ENCODE results near the gene CLDN4.
A peak's percentile ranks its signal among the peaks of the same experiment; 100 is the strongest.

The CLDN4 gene

GRCh38 chr7:73860859-73861258 is 30.1 kb downstream of the CLDN4 start, which contains the start of gene TMEM270:
TSS of gene TMEM270 (plus strand) at chr7:73861159. CDS start at chr7:73861195, 36 bp downstream.
- no peak for DNase-seq (ENCODE audit: low read depth)
- H3K4me3 ChIP-seq (ENCODE audit: low read depth, low read length) = no peak within 1 kb of the TSS
- TF ChIP-seq, protein P1, sequence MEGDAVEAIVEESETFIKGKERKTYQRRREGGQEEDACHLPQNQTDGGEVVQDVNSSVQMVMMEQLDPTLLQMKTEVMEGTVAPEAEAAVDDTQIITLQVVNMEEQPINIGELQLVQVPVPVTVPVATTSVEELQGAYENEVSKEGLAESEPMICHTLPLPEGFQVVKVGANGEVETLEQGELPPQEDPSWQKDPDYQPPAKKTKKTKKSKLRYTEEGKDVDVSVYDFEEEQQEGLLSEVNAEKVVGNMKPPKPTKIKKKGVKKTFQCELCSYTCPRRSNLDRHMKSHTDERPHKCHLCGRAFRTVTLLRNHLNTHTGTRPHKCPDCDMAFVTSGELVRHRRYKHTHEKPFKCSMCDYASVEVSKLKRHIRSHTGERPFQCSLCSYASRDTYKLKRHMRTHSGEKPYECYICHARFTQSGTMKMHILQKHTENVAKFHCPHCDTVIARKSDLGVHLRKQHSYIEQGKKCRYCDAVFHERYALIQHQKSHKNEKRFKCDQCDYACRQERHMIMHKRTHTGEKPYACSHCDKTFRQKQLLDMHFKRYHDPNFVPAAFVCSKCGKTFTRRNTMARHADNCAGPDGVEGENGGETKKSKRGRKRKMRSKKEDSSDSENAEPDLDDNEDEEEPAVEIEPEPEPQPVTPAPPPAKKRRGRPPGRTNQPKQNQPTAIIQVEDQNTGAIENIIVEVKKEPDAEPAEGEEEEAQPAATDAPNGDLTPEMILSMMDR (conservative IDR thresholded peaks at IDR 0.05; ENCODE audit: low read depth, low read length) = no peak

DNA sequence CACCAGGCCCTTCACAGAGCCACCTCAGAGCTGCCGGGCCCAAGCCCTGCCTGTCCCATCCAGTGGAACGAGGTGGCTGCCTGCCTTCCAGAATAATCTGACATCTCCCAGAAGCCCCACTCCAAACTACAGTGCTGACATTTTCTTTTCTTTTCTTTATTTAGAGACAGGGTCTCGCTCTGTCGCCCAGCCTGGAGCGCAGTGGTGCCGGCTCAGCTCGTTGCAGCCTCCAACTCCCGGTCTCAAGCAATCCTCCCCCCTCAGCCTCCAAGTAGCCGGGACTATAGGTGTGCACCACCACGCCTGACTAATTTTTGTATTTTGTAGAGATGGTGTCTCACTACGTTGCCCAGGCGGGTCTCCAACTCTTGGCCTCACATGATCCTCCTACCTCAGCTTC is 30.5 kb downstream of the CLDN4 start:
- TF ChIP-seq, protein P1 (conservative IDR thresholded peaks at IDR 0.05; ENCODE audit: low read depth, low read length) = no peak
- no peak overlapping the region for H3K4me3 ChIP-seq (ENCODE audit: low read depth, low read length)
- no peak for DNase-seq (ENCODE audit: low read depth)

DNA sequence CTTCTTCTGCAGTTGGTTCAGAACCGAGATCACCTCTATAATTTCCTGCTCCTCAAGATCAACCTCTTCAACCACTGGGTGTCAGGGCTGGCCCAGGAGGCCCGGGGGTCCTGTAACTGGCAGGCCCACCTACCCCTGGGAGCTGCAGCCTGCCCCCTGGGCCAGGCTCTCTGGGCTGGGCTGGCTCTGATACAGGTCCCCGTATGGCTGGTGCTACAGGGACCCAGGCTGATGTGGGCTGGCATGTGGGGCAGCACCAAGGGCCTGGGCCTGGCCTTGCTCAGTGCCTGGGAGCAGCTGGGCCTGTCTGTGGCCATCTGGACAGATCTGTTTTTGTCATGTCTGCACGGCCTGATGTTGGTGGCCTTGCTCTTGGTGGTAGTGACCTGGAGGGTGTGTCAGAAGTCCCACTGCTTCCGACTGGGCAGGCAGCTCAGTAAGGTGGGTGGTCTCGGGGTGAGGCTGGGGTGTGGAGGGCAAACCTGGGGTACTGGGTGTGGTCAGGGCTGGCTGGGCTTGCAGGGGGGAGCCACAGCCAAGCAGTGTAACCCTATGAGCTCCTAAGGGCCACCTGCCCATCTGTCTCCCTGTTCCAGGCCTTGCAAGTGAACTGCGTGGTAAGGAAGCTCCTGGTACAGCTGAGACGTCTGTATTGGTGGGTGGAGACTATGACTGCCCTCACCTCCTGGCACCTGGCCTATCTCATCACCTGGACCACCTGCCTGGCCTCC is 34.4 kb downstream of the CLDN4 start:
- H3K4me3 ChIP-seq (ENCODE audit: low read depth, low read length) = no peak overlapping the region
- TF ChIP-seq, protein P1 (conservative IDR thresholded peaks at IDR 0.05; ENCODE audit: low read depth, low read length) = no peak
- DNase-seq (ENCODE audit: low read depth) = no peak

DNA sequence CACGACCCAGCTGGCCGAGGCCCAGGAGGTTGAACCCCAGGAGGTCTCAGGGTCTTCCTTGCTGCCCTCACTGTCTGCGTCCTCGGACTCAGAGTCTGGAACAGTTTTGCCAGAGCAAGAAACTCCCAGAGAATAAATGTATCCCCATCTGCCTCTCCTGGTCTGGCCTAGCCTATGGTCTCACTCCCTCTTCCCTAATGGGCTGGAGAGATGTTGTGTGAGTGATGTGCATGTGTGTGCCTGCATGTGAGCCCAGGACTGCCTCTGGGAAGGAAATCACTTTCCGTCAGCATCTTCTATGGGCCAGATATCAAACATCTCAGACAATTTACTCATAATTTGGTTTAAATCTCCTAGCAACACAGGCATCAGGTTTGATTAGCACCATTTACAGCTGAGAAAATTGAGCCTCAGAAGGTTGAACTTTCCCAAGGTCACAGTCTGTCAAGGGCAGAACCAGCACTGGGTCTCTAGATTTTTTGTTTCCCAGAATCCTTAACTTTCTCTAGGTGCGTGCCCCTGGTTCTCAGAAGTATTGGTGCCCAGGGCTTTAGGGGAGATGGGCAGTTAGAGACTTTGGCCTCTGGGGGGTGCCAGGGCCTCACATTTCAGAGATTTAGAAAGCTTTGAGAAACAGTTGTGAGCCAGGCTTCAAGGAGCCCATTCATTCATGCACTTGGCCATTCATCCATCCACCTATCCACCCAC is 35.1 kb downstream of the CLDN4 start:
- TF ChIP-seq, protein P1 (conservative IDR thresholded peaks at IDR 0.05; ENCODE audit: low read depth, low read length) = peak; percentile 86
- H3K4me3 ChIP-seq (ENCODE audit: low read depth, low read length) = no peak overlapping the region
- peak; percentile 80 for DNase-seq (ENCODE audit: low read depth)

DNA sequence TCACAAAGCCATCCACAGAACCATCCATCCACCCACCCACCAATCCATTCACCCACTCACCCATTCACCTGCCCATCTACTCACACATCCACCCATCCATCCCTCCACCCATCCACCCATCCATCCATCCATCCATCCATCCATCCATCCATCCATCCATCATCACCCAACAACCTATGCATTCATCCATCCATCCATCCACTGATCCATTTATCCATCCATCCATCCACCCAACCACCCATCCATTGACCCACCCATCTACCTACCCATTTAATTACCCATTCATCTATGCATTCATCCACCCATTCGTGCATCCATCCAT is 35.6 kb downstream of the CLDN4 start:
- DNase-seq (ENCODE audit: low read depth) = no peak
- TF ChIP-seq, protein P1 (conservative IDR thresholded peaks at IDR 0.05; ENCODE audit: low read depth, low read length) = no peak

GRCh38 chr7:73869011-73869798 is 38.4 kb downstream of the CLDN4 start:
- no peak overlapping the region for H3K4me3 ChIP-seq (ENCODE audit: low read depth, low read length)
- peak; percentile 58 for DNase-seq (ENCODE audit: low read depth)
- TF ChIP-seq, protein P1 (conservative IDR thresholded peaks at IDR 0.05; ENCODE audit: low read depth, low read length) = no peak

More for the DNA sequence above, 35.6 kb downstream of the CLDN4 start:
- H3K4me3 ChIP-seq (ENCODE audit: low read depth, low read length) = no peak overlapping the region
